Liver (tissue), 9 donors: Measurements from ENCODE around the gene C14orf93. TPM values are rescaled to one million over a fixed set of nuclear protein-coding genes. Genes with fewer than 3 reads are reported as not detected.

Experiments
- DNase-seq: peaks from one replicate; pipeline ENCODE4 v3.0.0-alpha.2; 2017; ENCODE audit warnings: low spot score
- H3K27ac ChIP-seq, 2 donors: one replicate each; pipeline ENCODE4 v1.7.0; 2013; ENCODE audit warnings: inconsistent platforms in 2 of 2, low read length in 2 of 2, control low read depth in 1 of 2, low read depth in 1 of 2, mild to moderate bottlenecking in 1 of 2
- H3K27me3 ChIP-seq, 4 donors: one replicate each; pipeline versions ENCODE4 v1.6.1 to v1.7.0; 2013; ENCODE audit warnings: low read length in 3 of 4, inconsistent platforms in 1 of 4, mild to moderate bottlenecking in 1 of 4, moderate library complexity in 1 of 4; ENCODE audit not compliant: control insufficient read depth in 4 of 4, insufficient read depth in 4 of 4
- H3K36me3 ChIP-seq, 4 donors: one replicate each; pipeline versions ENCODE4 v1.6.1 to v1.7.0; 2013; ENCODE audit warnings: low read length in 3 of 4, mild to moderate bottlenecking in 3 of 4, low read depth in 1 of 4, moderate library complexity in 1 of 4; ENCODE audit not compliant: control insufficient read depth in 4 of 4, insufficient read depth in 3 of 4
- H3K4me1 ChIP-seq, 4 donors: one replicate each; pipeline versions ENCODE4 v1.6.1 to v1.7.0; 2013; ENCODE audit warnings: low read length in 3 of 4, mild to moderate bottlenecking in 3 of 4, moderate library complexity in 1 of 4; ENCODE audit not compliant: control insufficient read depth in 4 of 4, insufficient read depth in 4 of 4
- H3K4me3 ChIP-seq, 3 donors: one replicate each; pipeline versions ENCODE4 v1.6.1 to v1.7.0; 2013; ENCODE audit warnings: low read length in 3 of 3, control low read depth in 1 of 3, low read depth in 1 of 3, mild to moderate bottlenecking in 1 of 3
- H3K9ac ChIP-seq, 2 donors: one replicate each; pipeline ENCODE4 v1.7.0; 2013; ENCODE audit warnings: low read length in 2 of 2, mild to moderate bottlenecking in 2 of 2, moderate library complexity in 2 of 2, control low read depth in 1 of 2, low read depth in 1 of 2
- H3K9me3 ChIP-seq, 4 donors: one replicate each; pipeline versions ENCODE4 v1.6.1 to v1.7.0; 2013; ENCODE audit warnings: low read length in 3 of 4; ENCODE audit not compliant: control insufficient read depth in 4 of 4
- HNF4A ChIP-seq, 2 donors: conservative IDR thresholded peaks; 2 replicates each; pipeline ENCODE4 v1.6.1; 2016; ENCODE audit warnings: antibody characterized with exemption in 2 of 2, mild to moderate bottlenecking in 2 of 2
- HNF4G ChIP-seq: IDR thresholded peaks from 2 replicates; pipeline ENCODE4 v1.6.1; 2016; ENCODE audit warnings: antibody characterized with exemption
- NR2F2 ChIP-seq: IDR thresholded peaks from 2 replicates; pipeline ENCODE4 v1.6.1; 2016; ENCODE audit warnings: antibody characterized with exemption
- YY1 ChIP-seq: IDR thresholded peaks from 2 replicates; pipeline ENCODE4 v1.6.1; 2016; ENCODE audit warnings: antibody characterized with exemption, mild to moderate bottlenecking
- WGBS: extraction: QIAGEN DNeasy Blood & Tissue Kit; methylation state at CpG from one replicate; pipeline ENCODE4 v1.1.7; 2013; 5-methylcytosine and 5-hydroxymethylcytosine counted together
- polyA plus RNA-seq, 2 donors: library from polyadenylated mRNA; stranded (reverse) in 1 of 2; unstranded in 1 of 2; fragments of 200-250 nt in 1 of 2; fragments of >200 nt in 1 of 2; fragmentation: Nextera tagmentation in 1 of 2; extraction: Ambion mirVana in 1 of 2; gene quantifications; one replicate each; pipeline versions ENCODE4 v1.2.1 to v1.2.3, GENCODE V29; 2013 to 2015
- total RNA-seq, 2 donors: library from RNA; depleted of rRNA; stranded (reverse); fragments of >200 nt; gene quantifications; one replicate each; pipeline ENCODE4 v1.2.3, GENCODE V29; 2014
- TF ChIP-seq, protein P1 (sequence below): fragments of 150-350 bp; IDR thresholded peaks from 2 replicates; pipeline ENCODE4 v1.5.1; 2017; ENCODE audit warnings: improper control_type of control experiment, low read depth, low read length; ENCODE audit not compliant: missing input control
- TF ChIP-seq, protein P2 (sequence below): IDR thresholded peaks from 2 replicates; pipeline ENCODE4 v1.6.1; 2016; ENCODE audit warnings: antibody characterized with exemption
- TF ChIP-seq, protein P3 (sequence below): IDR thresholded peaks from 2 replicates; pipeline ENCODE4 v1.6.1; 2016; ENCODE audit warnings: antibody characterized with exemption, mild to moderate bottlenecking
- TF ChIP-seq, protein P4 (sequence below): IDR thresholded peaks from 2 replicates; pipeline ENCODE4 v1.6.1; 2016; ENCODE audit warnings: antibody characterized with exemption
- donor health status: healthy.
- donor health status: healthy.
- donor health status: healthy.
- donor health status: healthy.
- donor health status: healthy.

Gene C14orf93
- total and polyA plus RNA-seq, 4 donors: 2.1 to 7.1 (median 3.4) TPM

DNA sequence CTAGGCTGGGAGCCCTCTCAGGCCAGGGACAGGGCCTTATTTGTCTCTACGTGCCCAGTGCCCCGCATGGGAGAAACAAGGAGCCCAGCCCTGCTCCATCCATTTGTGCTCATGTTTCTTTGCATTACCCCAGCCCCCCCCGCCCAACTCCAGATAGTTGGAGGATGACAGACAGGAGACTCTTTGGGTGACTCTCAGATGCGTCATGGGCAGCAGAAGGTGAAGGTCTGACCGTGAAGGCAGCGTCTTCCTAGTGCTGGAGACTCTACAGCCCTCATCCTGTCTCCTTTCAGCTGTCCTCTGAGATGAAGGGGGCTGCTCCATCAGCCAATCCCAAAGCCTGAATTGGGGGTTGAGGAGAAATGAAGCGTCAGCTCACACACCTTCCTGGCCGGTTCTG, 31.8 kb upstream of the C14orf93 start:
- no peaks in the 10 kb centered on the region for H3K36me3 ChIP-seq
- H3K9me3 ChIP-seq: no peaks in the 10 kb centered on the region
- H3K27ac ChIP-seq: no peak overlapping the region
- H3K27me3 ChIP-seq: no peaks in the 10 kb centered on the region
- DNase-seq: no peak
- H3K9ac ChIP-seq: no peak overlapping the region
- TF ChIP-seq HNF4A (conservative IDR thresholded peaks at IDR 0.05): no peak
- TF ChIP-seq, protein P1, sequence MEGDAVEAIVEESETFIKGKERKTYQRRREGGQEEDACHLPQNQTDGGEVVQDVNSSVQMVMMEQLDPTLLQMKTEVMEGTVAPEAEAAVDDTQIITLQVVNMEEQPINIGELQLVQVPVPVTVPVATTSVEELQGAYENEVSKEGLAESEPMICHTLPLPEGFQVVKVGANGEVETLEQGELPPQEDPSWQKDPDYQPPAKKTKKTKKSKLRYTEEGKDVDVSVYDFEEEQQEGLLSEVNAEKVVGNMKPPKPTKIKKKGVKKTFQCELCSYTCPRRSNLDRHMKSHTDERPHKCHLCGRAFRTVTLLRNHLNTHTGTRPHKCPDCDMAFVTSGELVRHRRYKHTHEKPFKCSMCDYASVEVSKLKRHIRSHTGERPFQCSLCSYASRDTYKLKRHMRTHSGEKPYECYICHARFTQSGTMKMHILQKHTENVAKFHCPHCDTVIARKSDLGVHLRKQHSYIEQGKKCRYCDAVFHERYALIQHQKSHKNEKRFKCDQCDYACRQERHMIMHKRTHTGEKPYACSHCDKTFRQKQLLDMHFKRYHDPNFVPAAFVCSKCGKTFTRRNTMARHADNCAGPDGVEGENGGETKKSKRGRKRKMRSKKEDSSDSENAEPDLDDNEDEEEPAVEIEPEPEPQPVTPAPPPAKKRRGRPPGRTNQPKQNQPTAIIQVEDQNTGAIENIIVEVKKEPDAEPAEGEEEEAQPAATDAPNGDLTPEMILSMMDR: no peak
- 86% methylated on average over 8 of the region's 8 CpGs for WGBS
- H3K4me1 ChIP-seq: peaks cover 0 to 3% (median 0%) of the 10 kb centered on the region in 4 donors
- H3K4me3 ChIP-seq: no peak overlapping the region

DNA sequence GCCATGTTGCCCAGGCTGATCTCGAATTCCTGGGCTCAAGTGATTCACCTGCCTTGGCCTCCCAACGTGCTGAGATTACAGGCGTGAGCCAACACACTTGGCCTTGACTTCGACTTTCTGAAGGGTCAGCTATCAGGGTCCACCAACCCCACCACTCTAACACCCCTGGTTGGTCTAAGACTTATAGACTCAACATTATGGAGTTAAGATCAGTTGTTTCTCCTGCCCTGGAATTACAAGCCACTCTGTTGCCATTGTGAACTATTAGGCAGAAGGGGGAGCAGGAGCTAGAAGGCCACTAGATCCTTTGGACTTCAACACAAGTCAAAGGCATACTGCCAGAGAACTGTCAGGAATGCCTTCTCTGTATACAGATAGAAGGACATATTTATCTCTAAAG, 30.2 kb upstream of the C14orf93 start:
- Histone ChIP-seq H3K27me3 (no peaks in the 10 kb centered on the region), H3K4me3 (no peak overlapping the region), H3K36me3 (no peaks in the 10 kb centered on the region), H3K9me3 (no peaks in the 10 kb centered on the region), H3K9ac (no peak overlapping the region), H3K4me1 (peaks cover 0 to 3% (median 0%) of the 10 kb centered on the region in 4 donors), H3K27ac (no peak overlapping the region)
- DNase-seq: no peak
- TF ChIP-seq, protein P2, sequence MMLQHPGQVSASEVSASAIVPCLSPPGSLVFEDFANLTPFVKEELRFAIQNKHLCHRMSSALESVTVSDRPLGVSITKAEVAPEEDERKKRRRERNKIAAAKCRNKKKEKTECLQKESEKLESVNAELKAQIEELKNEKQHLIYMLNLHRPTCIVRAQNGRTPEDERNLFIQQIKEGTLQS: no peak
- WGBS: 89% methylated on average over 4 of the region's 4 CpGs

DNA sequence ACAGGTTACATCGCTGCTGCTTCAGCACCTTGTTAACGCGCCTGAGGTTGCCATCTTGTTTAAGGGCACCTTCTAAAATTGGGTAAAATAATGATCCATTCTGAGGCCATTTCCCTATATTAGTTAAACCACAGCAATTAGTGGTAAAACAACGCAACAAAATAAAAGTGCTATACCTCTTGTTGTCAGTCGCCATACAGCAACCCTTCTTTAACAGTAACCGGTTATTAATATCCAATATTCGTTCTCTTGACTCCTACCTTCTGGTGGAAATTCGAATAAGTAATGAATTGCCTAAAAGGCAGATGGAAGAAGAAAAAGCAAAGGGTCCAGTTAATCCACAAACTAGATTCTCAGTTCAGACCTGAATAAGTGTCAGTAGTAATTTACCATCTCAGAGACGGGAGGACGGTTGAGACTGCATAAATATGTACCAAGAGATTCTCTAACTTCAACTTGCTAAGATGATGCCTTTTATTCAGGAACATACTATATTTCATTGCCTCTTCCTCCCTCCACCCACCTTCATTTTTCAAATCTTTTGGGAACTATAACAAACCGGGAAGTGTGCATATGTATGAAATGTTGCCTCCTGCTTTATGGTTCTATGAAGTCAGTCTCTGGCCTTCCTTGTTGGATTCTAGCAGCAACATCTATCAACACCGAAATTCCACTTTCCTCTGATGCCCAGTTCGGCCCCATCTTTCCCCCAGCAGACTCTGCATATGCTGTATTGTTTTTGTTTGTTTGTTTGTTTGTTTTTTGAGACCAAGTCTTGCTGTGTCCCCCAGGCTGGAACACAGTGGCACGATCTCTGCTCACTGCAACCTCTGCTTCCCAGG, 25.6 kb upstream of the C14orf93 start:
- H3K27ac ChIP-seq: peak overlapping the region; percentile 91 to 95
- H3K36me3 ChIP-seq: peaks cover 6 to 16% (median 12%) of the 10 kb centered on the region in 4 donors
- 72% methylated on average over 14 of the region's 14 CpGs for WGBS
- peak overlapping the region in 2 of 3 donors; percentile 83 to 91 for H3K4me3 ChIP-seq
- H3K27me3 ChIP-seq: no peaks in the 10 kb centered on the region
- DNase-seq: no peak
- TF ChIP-seq, protein P1: peak; percentile 22
- TF ChIP-seq HNF4G (no peak), NR2F2 (no peak), HNF4A (conservative IDR thresholded peaks at IDR 0.05) (no peak), YY1 (peak; percentile 77)
- TF ChIP-seq, protein P3, sequence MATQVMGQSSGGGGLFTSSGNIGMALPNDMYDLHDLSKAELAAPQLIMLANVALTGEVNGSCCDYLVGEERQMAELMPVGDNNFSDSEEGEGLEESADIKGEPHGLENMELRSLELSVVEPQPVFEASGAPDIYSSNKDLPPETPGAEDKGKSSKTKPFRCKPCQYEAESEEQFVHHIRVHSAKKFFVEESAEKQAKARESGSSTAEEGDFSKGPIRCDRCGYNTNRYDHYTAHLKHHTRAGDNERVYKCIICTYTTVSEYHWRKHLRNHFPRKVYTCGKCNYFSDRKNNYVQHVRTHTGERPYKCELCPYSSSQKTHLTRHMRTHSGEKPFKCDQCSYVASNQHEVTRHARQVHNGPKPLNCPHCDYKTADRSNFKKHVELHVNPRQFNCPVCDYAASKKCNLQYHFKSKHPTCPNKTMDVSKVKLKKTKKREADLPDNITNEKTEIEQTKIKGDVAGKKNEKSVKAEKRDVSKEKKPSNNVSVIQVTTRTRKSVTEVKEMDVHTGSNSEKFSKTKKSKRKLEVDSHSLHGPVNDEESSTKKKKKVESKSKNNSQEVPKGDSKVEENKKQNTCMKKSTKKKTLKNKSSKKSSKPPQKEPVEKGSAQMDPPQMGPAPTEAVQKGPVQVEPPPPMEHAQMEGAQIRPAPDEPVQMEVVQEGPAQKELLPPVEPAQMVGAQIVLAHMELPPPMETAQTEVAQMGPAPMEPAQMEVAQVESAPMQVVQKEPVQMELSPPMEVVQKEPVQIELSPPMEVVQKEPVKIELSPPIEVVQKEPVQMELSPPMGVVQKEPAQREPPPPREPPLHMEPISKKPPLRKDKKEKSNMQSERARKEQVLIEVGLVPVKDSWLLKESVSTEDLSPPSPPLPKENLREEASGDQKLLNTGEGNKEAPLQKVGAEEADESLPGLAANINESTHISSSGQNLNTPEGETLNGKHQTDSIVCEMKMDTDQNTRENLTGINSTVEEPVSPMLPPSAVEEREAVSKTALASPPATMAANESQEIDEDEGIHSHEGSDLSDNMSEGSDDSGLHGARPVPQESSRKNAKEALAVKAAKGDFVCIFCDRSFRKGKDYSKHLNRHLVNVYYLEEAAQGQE: no peak
- TF ChIP-seq, protein P4, sequence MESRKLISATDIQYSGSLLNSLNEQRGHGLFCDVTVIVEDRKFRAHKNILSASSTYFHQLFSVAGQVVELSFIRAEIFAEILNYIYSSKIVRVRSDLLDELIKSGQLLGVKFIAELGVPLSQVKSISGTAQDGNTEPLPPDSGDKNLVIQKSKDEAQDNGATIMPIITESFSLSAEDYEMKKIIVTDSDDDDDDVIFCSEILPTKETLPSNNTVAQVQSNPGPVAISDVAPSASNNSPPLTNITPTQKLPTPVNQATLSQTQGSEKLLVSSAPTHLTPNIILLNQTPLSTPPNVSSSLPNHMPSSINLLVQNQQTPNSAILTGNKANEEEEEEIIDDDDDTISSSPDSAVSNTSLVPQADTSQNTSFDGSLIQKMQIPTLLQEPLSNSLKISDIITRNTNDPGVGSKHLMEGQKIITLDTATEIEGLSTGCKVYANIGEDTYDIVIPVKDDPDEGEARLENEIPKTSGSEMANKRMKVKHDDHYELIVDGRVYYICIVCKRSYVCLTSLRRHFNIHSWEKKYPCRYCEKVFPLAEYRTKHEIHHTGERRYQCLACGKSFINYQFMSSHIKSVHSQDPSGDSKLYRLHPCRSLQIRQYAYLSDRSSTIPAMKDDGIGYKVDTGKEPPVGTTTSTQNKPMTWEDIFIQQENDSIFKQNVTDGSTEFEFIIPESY: no peak
- H3K9me3 ChIP-seq: no peaks in the 10 kb centered on the region
- H3K9ac ChIP-seq: no peak overlapping the region
- H3K4me1 ChIP-seq: peaks cover 5 to 12% (median 8%) of the 10 kb centered on the region in 4 donors
